ENCODE data around the gene APOBEC2. TPM values are rescaled to one million over a fixed set of nuclear protein-coding genes. Genes with fewer than 3 reads are reported as not detected.

The APOBEC2 gene
- total and polyA plus RNA-seq, 2 of the 13 experiments (the other 11 are each of a cell fraction or from before 2014, with no cell fraction given): 0.09 TPM; not detected in 1

DNA sequence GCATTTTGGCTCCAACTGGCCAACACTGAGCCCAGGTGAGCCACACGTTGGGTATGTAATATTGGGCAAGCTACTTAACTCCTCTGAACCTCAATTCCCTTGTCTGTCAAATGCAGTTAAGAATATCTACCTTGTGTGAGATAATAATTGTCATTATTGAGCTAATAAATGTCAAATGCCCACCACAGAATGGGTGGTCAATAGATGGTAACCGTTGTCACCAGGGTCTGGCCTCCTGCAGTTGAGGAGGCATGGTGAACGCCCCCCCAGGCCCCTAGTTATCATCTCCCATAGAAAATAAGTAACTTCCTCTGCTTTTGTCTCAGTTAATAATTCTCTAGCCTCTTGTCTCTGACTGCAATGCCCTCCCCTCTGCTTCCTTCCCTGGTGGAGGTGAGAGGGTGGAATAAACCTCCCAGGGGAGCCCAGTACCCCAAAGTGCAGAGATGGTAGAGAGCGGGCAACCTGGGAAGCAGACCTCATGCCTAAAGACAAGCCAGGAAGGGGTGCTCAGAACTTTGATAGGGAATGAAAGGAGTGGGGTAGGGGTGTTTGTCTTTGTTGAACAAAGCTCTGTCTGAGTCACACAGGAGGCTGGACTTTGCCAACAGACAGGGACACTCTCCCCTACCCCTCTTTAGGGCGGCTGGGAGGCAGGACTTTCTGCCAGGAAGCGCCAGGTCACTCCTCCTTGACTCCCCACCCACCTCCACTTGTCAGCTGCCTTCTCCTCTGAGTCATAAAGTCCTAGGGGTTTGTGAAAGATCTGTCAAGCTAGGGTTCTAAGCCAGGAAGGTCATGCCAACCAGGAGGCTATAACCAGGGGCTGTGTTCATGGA is 12.7 kb upstream of the APOBEC2 start (continued):
- TF ChIP-seq HNRNPL (IDR thresholded peaks at IDR 0.05; ENCODE audit: low read depth, low read length) (peak; percentile 72; the same call in 1 of the 2 replicates), ZNF280B (CRISPR knock-in tag; IDR thresholded peaks at IDR 0.05; ENCODE audit: borderline replicate concordance) (0 out of 2 replicates have a peak, but pooled peaks have one; percentile 40), ZNF660 (CRISPR knock-in tag; IDR thresholded peaks at IDR 0.05; ENCODE audit: borderline replicate concordance, low read depth) (no peak), PHF20 (CRISPR knock-in tag; IDR thresholded peaks at IDR 0.05) (0 out of 2 replicates have a peak, but pooled peaks have one; percentile 45), NFE2L2 (IDR thresholded peaks at IDR 0.05; ENCODE audit: low read length) (0 out of 2 replicates have a peak, but pooled peaks have one; percentile 22), ZFP1 (CRISPR knock-in tag; IDR thresholded peaks at IDR 0.05) (peak; percentile 72), REL (CRISPR knock-in tag; conservative IDR thresholded peaks at IDR 0.05) (no peak), ZNF644 (CRISPR knock-in tag; IDR thresholded peaks at IDR 0.05; ENCODE audit: low read depth) (peak; percentile 82), ZHX1 (CRISPR knock-in tag; IDR thresholded peaks at IDR 0.05; ENCODE audit: low read depth) (no peak), FUBP1 (CRISPR knock-in tag; IDR thresholded peaks at IDR 0.05; ENCODE audit: borderline replicate concordance) (0 out of 2 replicates have a peak, but pooled peaks have one; percentile 72), JUNB (CRISPR knock-in tag; IDR thresholded peaks at IDR 0.05; ENCODE audit: borderline replicate concordance) (no peak), MAFG (CRISPR knock-in tag; IDR thresholded peaks at IDR 0.05) (no peak), CREB3 (CRISPR knock-in tag; IDR thresholded peaks at IDR 0.05) (0 out of 2 replicates have a peak, but pooled peaks have one; percentile 67), RFX1 (IDR thresholded peaks at IDR 0.05) (no peak), BHLHE40 (IDR thresholded peaks at IDR 0.05; ENCODE audit: low read length) (no peak), RFXAP (CRISPR knock-in tag; IDR thresholded peaks at IDR 0.05; ENCODE audit: borderline replicate concordance) (no peak; the same call in 1 of the 2 replicates)
- TF ChIP-seq, protein P1, sequence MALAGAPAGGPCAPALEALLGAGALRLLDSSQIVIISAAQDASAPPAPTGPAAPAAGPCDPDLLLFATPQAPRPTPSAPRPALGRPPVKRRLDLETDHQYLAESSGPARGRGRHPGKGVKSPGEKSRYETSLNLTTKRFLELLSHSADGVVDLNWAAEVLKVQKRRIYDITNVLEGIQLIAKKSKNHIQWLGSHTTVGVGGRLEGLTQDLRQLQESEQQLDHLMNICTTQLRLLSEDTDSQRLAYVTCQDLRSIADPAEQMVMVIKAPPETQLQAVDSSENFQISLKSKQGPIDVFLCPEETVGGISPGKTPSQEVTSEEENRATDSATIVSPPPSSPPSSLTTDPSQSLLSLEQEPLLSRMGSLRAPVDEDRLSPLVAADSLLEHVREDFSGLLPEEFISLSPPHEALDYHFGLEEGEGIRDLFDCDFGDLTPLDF (CRISPR knock-in tag; IDR thresholded peaks at IDR 0.05): no peak
- TF ChIP-seq, protein P2, sequence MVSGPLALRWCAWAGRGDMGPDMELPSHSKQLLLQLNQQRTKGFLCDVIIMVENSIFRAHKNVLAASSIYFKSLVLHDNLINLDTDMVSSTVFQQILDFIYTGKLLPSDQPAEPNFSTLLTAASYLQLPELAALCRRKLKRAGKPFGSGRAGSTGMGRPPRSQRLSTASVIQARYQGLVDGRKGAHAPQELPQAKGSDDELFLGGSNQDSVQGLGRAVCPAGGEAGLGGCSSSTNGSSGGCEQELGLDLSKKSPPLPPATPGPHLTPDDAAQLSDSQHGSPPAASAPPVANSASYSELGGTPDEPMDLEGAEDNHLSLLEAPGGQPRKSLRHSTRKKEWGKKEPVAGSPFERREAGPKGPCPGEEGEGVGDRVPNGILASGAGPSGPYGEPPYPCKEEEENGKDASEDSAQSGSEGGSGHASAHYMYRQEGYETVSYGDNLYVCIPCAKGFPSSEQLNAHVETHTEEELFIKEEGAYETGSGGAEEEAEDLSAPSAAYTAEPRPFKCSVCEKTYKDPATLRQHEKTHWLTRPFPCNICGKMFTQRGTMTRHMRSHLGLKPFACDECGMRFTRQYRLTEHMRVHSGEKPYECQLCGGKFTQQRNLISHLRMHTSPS (CRISPR knock-in tag; IDR thresholded peaks at IDR 0.05; ENCODE audit: low read depth): peak; percentile 92; the same call in 1 of the 2 replicates
